ENCODE data around the gene LILRB4.

Gene LILRB4

DNA sequence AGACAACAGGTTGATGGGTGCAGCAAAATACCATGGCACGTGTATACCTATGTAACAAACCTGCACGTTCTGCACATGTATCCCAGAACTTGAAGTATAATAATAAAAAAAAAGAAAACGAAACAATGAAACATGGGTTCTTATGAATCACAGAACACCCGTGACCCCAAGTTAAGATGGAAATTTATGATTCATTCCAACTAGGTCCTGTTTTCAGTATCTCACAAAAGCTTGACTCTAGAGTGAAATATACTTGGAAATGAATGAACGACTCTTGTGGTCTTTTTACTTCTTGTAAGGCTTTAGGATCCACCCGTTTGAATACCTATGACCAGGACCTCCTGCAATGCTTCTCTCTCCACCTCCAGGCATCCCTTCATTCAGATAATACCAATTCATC lies 3.5 kb upstream of the LILRB4 start:
- DNase-seq (ENCODE audit: low read depth): no peak
- TF ChIP-seq, protein P1, sequence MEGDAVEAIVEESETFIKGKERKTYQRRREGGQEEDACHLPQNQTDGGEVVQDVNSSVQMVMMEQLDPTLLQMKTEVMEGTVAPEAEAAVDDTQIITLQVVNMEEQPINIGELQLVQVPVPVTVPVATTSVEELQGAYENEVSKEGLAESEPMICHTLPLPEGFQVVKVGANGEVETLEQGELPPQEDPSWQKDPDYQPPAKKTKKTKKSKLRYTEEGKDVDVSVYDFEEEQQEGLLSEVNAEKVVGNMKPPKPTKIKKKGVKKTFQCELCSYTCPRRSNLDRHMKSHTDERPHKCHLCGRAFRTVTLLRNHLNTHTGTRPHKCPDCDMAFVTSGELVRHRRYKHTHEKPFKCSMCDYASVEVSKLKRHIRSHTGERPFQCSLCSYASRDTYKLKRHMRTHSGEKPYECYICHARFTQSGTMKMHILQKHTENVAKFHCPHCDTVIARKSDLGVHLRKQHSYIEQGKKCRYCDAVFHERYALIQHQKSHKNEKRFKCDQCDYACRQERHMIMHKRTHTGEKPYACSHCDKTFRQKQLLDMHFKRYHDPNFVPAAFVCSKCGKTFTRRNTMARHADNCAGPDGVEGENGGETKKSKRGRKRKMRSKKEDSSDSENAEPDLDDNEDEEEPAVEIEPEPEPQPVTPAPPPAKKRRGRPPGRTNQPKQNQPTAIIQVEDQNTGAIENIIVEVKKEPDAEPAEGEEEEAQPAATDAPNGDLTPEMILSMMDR (conservative IDR thresholded peaks at IDR 0.05; ENCODE audit: low read length): no peak

DNA sequence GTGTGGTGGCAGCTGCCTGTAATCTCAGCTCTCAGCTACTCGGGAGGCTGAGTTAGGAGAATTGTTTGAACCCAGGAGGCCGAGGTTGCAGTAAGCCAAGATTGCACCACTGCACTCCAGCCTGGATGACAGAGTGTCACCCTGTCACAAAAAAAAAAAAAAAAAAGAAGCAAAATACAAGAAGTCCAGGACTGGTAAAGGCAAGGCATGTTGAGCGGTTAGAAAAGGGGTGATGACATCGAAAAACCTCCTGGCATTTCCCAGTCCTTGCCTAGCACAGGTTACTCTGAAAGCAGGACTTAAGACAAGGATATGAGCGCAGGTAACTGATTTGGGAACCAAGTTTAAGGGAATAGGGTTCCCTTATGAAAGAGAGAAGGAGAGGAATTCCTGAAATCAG lies 2.5 kb upstream of the LILRB4 start:
- TF ChIP-seq, protein P1 (conservative IDR thresholded peaks at IDR 0.05; ENCODE audit: low read length): no peak
- no peak for DNase-seq (ENCODE audit: low read depth)
- no peak overlapping the region for H3K4me3 ChIP-seq (ENCODE audit: low read length)

More for the DNA sequence above, 3.5 kb upstream of the LILRB4 start:
- no peak overlapping the region for H3K4me3 ChIP-seq (ENCODE audit: low read length)

DNA sequence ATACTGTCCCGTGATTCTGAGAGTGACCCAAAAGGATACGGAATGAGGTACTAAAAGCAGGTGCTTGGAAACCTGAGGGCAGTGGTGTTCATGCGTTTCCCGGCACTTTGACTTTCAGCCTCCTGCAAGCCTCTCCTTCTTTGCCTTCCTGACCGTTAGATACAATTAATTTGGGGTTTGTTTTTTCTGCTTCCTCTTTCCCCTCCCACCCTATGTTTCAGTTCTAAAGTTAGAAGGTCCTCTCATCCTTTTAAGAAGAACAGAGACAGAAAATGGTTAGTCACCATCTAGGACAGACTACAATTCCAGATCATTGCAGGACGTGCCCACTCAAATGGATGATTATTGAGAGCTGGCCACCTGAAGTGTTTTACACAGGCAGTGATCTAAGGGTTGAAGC lies 1.8 kb upstream of the LILRB4 start:
- DNase-seq (ENCODE audit: low read depth): no peak
- TF ChIP-seq, protein P1 (conservative IDR thresholded peaks at IDR 0.05; ENCODE audit: low read length): no peak
- H3K4me3 ChIP-seq (ENCODE audit: low read length): no peak overlapping the region

DNA sequence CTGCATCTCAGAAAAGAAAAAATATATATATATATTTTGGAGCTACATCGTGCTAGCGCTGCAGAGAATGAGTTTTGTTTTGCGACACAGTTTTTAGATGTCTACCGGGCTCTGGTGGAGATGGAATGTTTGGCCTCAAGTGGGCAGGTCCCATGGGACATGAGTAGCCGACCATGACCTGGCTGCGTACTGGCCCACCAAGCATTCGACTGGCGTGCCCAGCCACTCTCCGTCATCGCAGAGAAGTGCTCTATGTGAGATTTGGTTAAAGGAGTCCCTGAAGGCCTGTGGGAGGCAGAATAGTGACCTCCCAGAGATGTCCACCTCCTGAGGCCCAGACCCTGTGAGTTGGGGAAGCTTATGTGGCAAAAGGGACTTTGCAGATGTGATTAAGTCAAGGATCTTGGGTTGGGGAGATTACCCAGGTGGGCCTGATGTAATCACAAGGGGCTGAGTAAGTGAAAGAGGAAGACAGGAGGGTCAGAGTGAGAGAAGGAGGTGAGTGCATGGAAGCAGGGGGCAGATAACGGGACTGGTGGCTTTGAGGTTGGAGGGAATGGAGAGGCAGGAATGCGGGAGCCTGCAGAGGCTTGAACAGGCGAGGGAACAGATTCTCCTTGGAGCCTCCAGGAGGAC lies 821 bp upstream of the LILRB4 start:
- DNase-seq (ENCODE audit: low read depth): no peak
- TF ChIP-seq, protein P1 (conservative IDR thresholded peaks at IDR 0.05; ENCODE audit: low read length): no peak
- H3K4me3 ChIP-seq (ENCODE audit: low read length): no peak overlapping the region

DNA sequence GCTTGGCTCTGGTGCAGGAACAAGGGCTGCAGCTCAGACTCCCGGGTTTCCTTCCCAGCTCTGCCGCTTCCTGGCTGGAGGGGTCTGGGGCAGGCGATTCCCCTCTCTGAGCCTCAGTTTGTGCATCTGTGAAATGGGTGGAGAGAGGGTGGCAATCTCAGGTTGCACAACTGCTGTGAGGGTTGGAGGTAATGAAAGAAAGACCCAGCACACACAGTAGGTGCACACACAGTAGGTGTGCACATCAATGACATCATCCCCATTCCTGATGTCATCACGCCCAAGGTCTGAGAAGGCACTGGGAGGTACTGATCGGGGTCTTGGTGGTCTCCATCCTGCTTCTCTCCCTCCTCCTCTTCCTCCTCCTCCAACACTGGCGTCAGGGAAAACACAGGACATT lies 2.7 kb downstream of the LILRB4 start:
- TF ChIP-seq, protein P1 (conservative IDR thresholded peaks at IDR 0.05; ENCODE audit: low read length): no peak
- H3K4me3 ChIP-seq (ENCODE audit: low read length): no peak overlapping the region
- DNase-seq (ENCODE audit: low read depth): no peak

DNA sequence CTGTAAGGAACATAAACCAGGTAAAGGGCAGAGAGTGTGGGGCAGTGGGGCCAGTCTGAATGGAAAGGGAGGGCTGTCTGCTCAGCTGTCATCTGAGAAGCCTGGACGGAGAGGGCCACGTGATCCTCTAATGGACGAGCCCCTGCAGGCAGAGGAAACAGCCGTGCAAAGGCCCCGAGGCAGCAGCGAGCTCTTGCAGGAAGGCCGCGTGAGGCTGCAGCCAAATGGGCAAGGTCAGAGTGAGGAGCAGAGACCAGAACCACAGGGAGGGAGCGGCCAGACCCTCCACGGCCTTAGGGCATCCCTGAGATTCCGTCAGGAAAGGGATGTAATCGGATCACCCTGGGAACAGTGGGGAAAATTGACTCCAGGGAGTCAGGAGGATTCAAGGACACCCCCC lies 4.4 kb downstream of the LILRB4 start:
- DNase-seq (ENCODE audit: low read depth): no peak
- TF ChIP-seq, protein P1 (conservative IDR thresholded peaks at IDR 0.05; ENCODE audit: low read length): no peak

DNA sequence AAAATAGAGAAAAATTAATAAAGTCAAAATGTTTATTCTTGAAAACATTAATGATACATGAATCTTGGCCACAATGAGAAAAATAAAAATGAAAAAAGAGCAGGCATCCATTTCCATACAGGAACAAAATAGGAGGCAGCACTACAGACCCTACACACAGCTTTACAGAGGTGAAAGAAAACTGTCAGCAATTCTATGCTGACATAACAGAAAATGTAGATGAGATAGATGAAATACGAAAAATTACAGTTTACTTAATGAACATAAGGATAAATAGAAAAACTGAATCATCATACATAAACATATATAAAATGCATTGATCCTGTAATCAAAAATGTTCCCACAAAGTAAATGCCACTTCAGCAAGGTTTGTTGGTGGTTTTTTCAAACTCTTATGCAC lies 5.6 kb downstream of the LILRB4 start:
- TF ChIP-seq, protein P1 (conservative IDR thresholded peaks at IDR 0.05; ENCODE audit: low read length): no peak
- DNase-seq (ENCODE audit: low read depth): no peak
- H3K4me3 ChIP-seq (ENCODE audit: low read length): no peak overlapping the region

More for the DNA sequence above, 4.4 kb downstream of the LILRB4 start:
- H3K4me3 ChIP-seq (ENCODE audit: low read length): no peak overlapping the region
